HL-60 (cell line): ENCODE data around the gene DACT2.

ENCODE experiments used
- GABPA ChIP-seq: IDR thresholded peaks from 2 replicates; pipeline ENCODE4 v1.6.1; 2012; ENCODE audit warnings: low read depth
- POLR2AphosphoS5 ChIP-seq: IDR thresholded peaks from 2 replicates; pipeline ENCODE4 v1.6.1; 2012; ENCODE audit warnings: low read depth
- REST ChIP-seq: IDR thresholded peaks from 2 replicates; pipeline ENCODE4 v1.6.1; 2012; ENCODE audit warnings: low read depth; ENCODE audit not compliant: insufficient replicate concordance
- SPI1 ChIP-seq: IDR thresholded peaks from 2 replicates; pipeline ENCODE4 v1.6.1; 2012; ENCODE audit warnings: low read depth, mild to moderate bottlenecking, borderline replicate concordance
- TF ChIP-seq, protein P1 (sequence below): IDR thresholded peaks from one replicate; pipeline ENCODE4 v1.5.1; 2011; ENCODE audit warnings: low read length, control low read depth, inconsistent platforms; ENCODE audit not compliant: insufficient read depth

GRCh38 chr6:168363811-168364792 lies 44.5 kb upstream of the DACT2 start:
- TF ChIP-seq, protein P1, sequence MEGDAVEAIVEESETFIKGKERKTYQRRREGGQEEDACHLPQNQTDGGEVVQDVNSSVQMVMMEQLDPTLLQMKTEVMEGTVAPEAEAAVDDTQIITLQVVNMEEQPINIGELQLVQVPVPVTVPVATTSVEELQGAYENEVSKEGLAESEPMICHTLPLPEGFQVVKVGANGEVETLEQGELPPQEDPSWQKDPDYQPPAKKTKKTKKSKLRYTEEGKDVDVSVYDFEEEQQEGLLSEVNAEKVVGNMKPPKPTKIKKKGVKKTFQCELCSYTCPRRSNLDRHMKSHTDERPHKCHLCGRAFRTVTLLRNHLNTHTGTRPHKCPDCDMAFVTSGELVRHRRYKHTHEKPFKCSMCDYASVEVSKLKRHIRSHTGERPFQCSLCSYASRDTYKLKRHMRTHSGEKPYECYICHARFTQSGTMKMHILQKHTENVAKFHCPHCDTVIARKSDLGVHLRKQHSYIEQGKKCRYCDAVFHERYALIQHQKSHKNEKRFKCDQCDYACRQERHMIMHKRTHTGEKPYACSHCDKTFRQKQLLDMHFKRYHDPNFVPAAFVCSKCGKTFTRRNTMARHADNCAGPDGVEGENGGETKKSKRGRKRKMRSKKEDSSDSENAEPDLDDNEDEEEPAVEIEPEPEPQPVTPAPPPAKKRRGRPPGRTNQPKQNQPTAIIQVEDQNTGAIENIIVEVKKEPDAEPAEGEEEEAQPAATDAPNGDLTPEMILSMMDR = no peak
- TF ChIP-seq POLR2AphosphoS5 (no peak), GABPA (no peak), REST (no peak), SPI1 (no peak)
